DND-41 (cell line): Measurements from ENCODE around the gene OTUB1.

Experiments
- ATAC-seq: fragments of 200-7000 bp; cut with Tn5 transposase; 3 replicates; pipeline ENCODE4 v1.9.1; 2021; ENCODE audit warnings: low read depth; ENCODE audit not compliant: insufficient read depth
- DNase-seq: peaks from one replicate; pipeline ENCODE4 v3.0.0-alpha.2; 2020
- H2AFZ ChIP-seq: 2 replicates; pipeline ENCODE4 v1.6.0; 2012; ENCODE audit warnings: low read depth, low read length
- H3K27ac ChIP-seq: 2 replicates; pipeline ENCODE4 v1.5.1; 2012; ENCODE audit warnings: low read length, inconsistent platforms
- H3K27me3 ChIP-seq: fragments of 200-600 bp; sonication (generic); 2 replicates; pipeline ENCODE4 v1.6.0; 2012; ENCODE audit warnings: low read length, mild to moderate bottlenecking, inconsistent platforms; ENCODE audit not compliant: insufficient read depth, poor library complexity
- H3K36me3 ChIP-seq: 2 replicates; pipeline ENCODE4 v1.5.1; 2012; ENCODE audit warnings: low read length, inconsistent platforms; ENCODE audit not compliant: insufficient read depth
- H3K4me1 ChIP-seq: 2 replicates; pipeline ENCODE4 v1.5.1; 2012; ENCODE audit warnings: mild to moderate bottlenecking, low read length; ENCODE audit not compliant: insufficient read depth
- H3K4me2 ChIP-seq: 2 replicates; pipeline ENCODE4 v1.6.0; 2012; ENCODE audit warnings: mild to moderate bottlenecking, moderate library complexity, low read length, inconsistent platforms; ENCODE audit not compliant: insufficient read depth
- H3K4me3 ChIP-seq, 2 experiments: fragments of 200-600 bp in 1 of 2; shearing (Covaris generic) in 1 of 2; 2 replicates each; pipeline ENCODE4 v1.5.1; 2012 to 2016; ENCODE audit warnings: inconsistent platforms in 2 of 2, low read length in 2 of 2, mild to moderate bottlenecking in 2 of 2, low read depth in 1 of 2, moderate library complexity in 1 of 2
- H3K79me2 ChIP-seq: 2 replicates; pipeline ENCODE4 v1.6.0; 2012; ENCODE audit warnings: low read length, inconsistent platforms; ENCODE audit not compliant: insufficient read depth
- H3K9ac ChIP-seq: 2 replicates; pipeline ENCODE4 v1.6.0; 2012; ENCODE audit warnings: low read depth, mild to moderate bottlenecking, inconsistent platforms, low read length, moderate library complexity
- H3K9me3 ChIP-seq: 2 replicates; pipeline ENCODE4 v1.5.1; 2012; ENCODE audit warnings: low read length, moderate library complexity, mild to moderate bottlenecking, inconsistent platforms; ENCODE audit not compliant: insufficient read depth, severe bottlenecking
- H4K20me1 ChIP-seq: 2 replicates; pipeline ENCODE4 v1.6.0; 2012; ENCODE audit warnings: low read length; ENCODE audit not compliant: insufficient read depth
- CTCF ChIP-seq: IDR thresholded peaks from 2 replicates; pipeline ENCODE4 v1.5.1; 2012; ENCODE audit warnings: borderline replicate concordance, low read length, moderate library complexity, mild to moderate bottlenecking; ENCODE audit not compliant: poor library complexity, severe bottlenecking; ENCODE audit errors: extremely low read depth
- EZH2 ChIP-seq: IDR thresholded peaks from 3 replicates; pipeline ENCODE4 v1.6.1; 2012; ENCODE audit warnings: borderline replicate concordance, low read depth, mild to moderate bottlenecking, moderate library complexity, low read length, inconsistent platforms; ENCODE audit not compliant: severe bottlenecking

OTUB1 gene

GRCh38 chr11:64019106-64020037, 33.1 kb downstream of the OTUB1 start:
- H3K27me3 ChIP-seq = no peaks in the 10 kb centered on the region
- no peak overlapping the region for H3K9ac ChIP-seq
- no peaks in the 10 kb centered on the region for H3K79me2 ChIP-seq
- H3K4me2 ChIP-seq = no peak overlapping the region
- H4K20me1 ChIP-seq = peaks cover 47% of the 10 kb centered on the region
- no peak overlapping the region for H2AFZ ChIP-seq
- TF ChIP-seq CTCF (no peak), EZH2 (no peak)
- H3K4me1 ChIP-seq = no peaks in the 10 kb centered on the region
- no peak overlapping the region for H3K27ac ChIP-seq
- no peaks in the 10 kb centered on the region for H3K36me3 ChIP-seq
- H3K4me3 ChIP-seq = no peak overlapping the region
- ATAC-seq (no peak), DNase-seq (no peak)
- H3K9me3 ChIP-seq = no peaks in the 10 kb centered on the region

GRCh38 chr11:64020976-64021756, 34.9 kb downstream of the OTUB1 start:
- TF ChIP-seq CTCF = no peak
- no peak for TF ChIP-seq EZH2
- DNase-seq = no peak
- Histone ChIP-seq H3K27ac (no peak overlapping the region), H2AFZ (no peak overlapping the region), H3K79me2 (no peaks in the 10 kb centered on the region), H3K4me3 (no peak overlapping the region), H3K4me1 (no peaks in the 10 kb centered on the region), H3K36me3 (no peaks in the 10 kb centered on the region), H4K20me1 (peaks cover 44% of the 10 kb centered on the region), H3K9ac (no peak overlapping the region), H3K27me3 (no peaks in the 10 kb centered on the region), H3K9me3 (no peaks in the 10 kb centered on the region), H3K4me2 (no peak overlapping the region)
- no peak for ATAC-seq

GRCh38 chr11:64021757-64022093, 35.5 kb downstream of the OTUB1 start:
- Histone ChIP-seq H3K27ac (no peak overlapping the region), H3K79me2 (no peaks in the 10 kb centered on the region), H3K4me1 (no peaks in the 10 kb centered on the region), H2AFZ (no peak overlapping the region), H3K9me3 (no peaks in the 10 kb centered on the region), H4K20me1 (peaks cover 42% of the 10 kb centered on the region), H3K4me3 (no peak overlapping the region), H3K4me2 (no peak overlapping the region), H3K9ac (no peak overlapping the region), H3K36me3 (no peaks in the 10 kb centered on the region), H3K27me3 (no peaks in the 10 kb centered on the region)
- ATAC-seq (no peak), DNase-seq (no peak)
- no peak for TF ChIP-seq EZH2
- TF ChIP-seq CTCF = no peak
